HCT116 (cell line): ENCODE measurements around the gene RRP12. TPM values are rescaled to one million over a fixed set of nuclear protein-coding genes. Genes with fewer than 3 reads are reported as not detected.

Experiments used
- ATAC-seq: fragments of 200-7000 bp; cut with Tn5 transposase; 2 replicates; pipeline ENCODE4 v1.9.1; 2020; ENCODE audit warnings: mild to moderate bottlenecking, moderate library complexity
- BruUV-seq: library from RNA; stranded (reverse); fragments of 400-500 nt; replicated peaks from 2 replicates; lab custom pipeline; 2021; lab: Mats Ljungman, UMichigan
- CTCF ChIA-PET: fragments of 300-600 bp; sonication (Branson Sonifier 250); formaldehyde crosslinking; loops from one replicate; lab custom pipeline; 2021; ENCODE audit warnings: antibody characterized with exemption; lab: Charles Lee
- POLR2A ChIA-PET: fragments of 300-600, 350-600 bp; sonication (Branson Sonifier 250); formaldehyde crosslinking; loops from one replicate; lab custom pipeline; 2021; ENCODE audit warnings: antibody characterized with exemption; lab: Charles Lee
- RAD21 ChIA-PET, 2 experiments: fragments of 300-600 bp; sonication (Branson Sonifier 250); formaldehyde crosslinking; loops; one replicate each; lab custom pipeline; 2023; ENCODE audit warnings: low total read pairs in 2 of 2; ENCODE audit not compliant: uncharacterized antibody in 2 of 2, unreplicated experiment in 2 of 2, low non-redundant PET in 1 of 2; lab: Charles Lee
- DNase-seq: peaks from one replicate; pipeline ENCODE4 v3.0.0-alpha.2; 2010; ENCODE audit warnings: low read depth, low spot score
- H2AFZ ChIP-seq: fragments of 200-600 bp; shearing (Covaris generic), sonication (generic); 2 replicates; pipeline ENCODE4 v1.6.1; 2017; ENCODE audit warnings: low read depth, mixed run types, mixed read lengths, antibody characterized with exemption, low read length; ENCODE audit not compliant: poor library complexity, severe bottlenecking
- H3K27ac ChIP-seq: 2 replicates; pipeline ENCODE4 v1.5.1; 2012; ENCODE audit warnings: low read depth, low read length
- H3K27me3 ChIP-seq: fragments of 200-600 bp; sonication (generic); 2 replicates; pipeline ENCODE4 v1.6.1; 2016; ENCODE audit warnings: mixed run types, low read length, mixed read lengths; ENCODE audit not compliant: insufficient read depth
- H3K36me3 ChIP-seq, 2 experiments: fragments of 200-500 bp in 1 of 2; fragments of 200-600 bp in 1 of 2; sonication (Bioruptor generic) in 1 of 2; sonication (generic) in 1 of 2; 2 replicates each; pipeline versions ENCODE4 v1.5.1 to v1.6.1; 2014 to 2016; ENCODE audit warnings: low read length in 2 of 2, inconsistent platforms in 1 of 2, mixed read lengths in 1 of 2, mixed run types in 1 of 2; ENCODE audit not compliant: insufficient read depth in 2 of 2, control insufficient read depth in 1 of 2
- H3K4me1 ChIP-seq, 2 experiments: fragments of 200-600 bp in 1 of 2; sonication (generic) in 1 of 2; 2 replicates each; pipeline versions ENCODE4 v1.5.1 to v1.6.1; 2012 to 2017; ENCODE audit warnings: low read length in 2 of 2, inconsistent platforms in 1 of 2, mild to moderate bottlenecking in 1 of 2, mixed read lengths in 1 of 2, mixed run types in 1 of 2, moderate library complexity in 1 of 2; ENCODE audit not compliant: insufficient read depth in 2 of 2, control insufficient read depth in 1 of 2
- H3K4me2 ChIP-seq: fragments of 200-600 bp; sonication (generic); 2 replicates; pipeline ENCODE4 v1.6.1; 2017; ENCODE audit warnings: mixed run types, low read length, mixed read lengths
- H3K4me3 ChIP-seq, 2 experiments: fragments of 200-600 bp in 1 of 2; sonication (generic) in 1 of 2; replicated peaks in 1 of 2; 2 replicates each; pipeline ENCODE4 v1.5.1; 2011 to 2016; ENCODE audit warnings: low read length in 2 of 2, control low read depth in 1 of 2, low read depth in 1 of 2, mild to moderate bottlenecking in 1 of 2, mixed read lengths in 1 of 2, mixed run types in 1 of 2
- H3K79me2 ChIP-seq: fragments of 200-600 bp; sonication (generic); 2 replicates; pipeline ENCODE4 v1.6.1; 2017; ENCODE audit warnings: mild to moderate bottlenecking, mixed run types, low read length, moderate library complexity, mixed read lengths; ENCODE audit not compliant: insufficient read depth
- H3K9ac ChIP-seq: fragments of 200-600 bp; sonication (generic); 2 replicates; pipeline ENCODE4 v1.6.1; 2016; ENCODE audit warnings: low read length, mixed read lengths
- H3K9me2 ChIP-seq: fragments of 200-600 bp; sonication (generic), shearing (Covaris generic); 2 replicates; pipeline ENCODE4 v1.6.1; 2017; ENCODE audit warnings: mixed run types, mild to moderate bottlenecking, moderate library complexity; ENCODE audit not compliant: insufficient read depth
- H3K9me3 ChIP-seq, 2 experiments: fragments of 200-500 bp in 1 of 2; fragments of 200-600 bp in 1 of 2; sonication (Bioruptor generic) in 1 of 2; sonication (generic) in 1 of 2; 2 replicates each; pipeline ENCODE4 v1.6.1; 2014 to 2017; ENCODE audit warnings: low read length in 2 of 2, mixed read lengths in 2 of 2, inconsistent platforms in 1 of 2, low read depth in 1 of 2, mild to moderate bottlenecking in 1 of 2, mixed run types in 1 of 2, moderate library complexity in 1 of 2; ENCODE audit not compliant: control insufficient read depth in 1 of 2, insufficient read depth in 1 of 2
- H4K20me1 ChIP-seq: fragments of 200-600 bp; sonication (generic), shearing (Covaris generic); 2 replicates; pipeline ENCODE4 v1.6.1; 2017; ENCODE audit warnings: mixed run types, mild to moderate bottlenecking, moderate library complexity; ENCODE audit not compliant: insufficient read depth
- CEBPB ChIP-seq: IDR thresholded peaks from 2 replicates; pipeline ENCODE4 v1.6.1; 2012; ENCODE audit warnings: low read depth
- EGR1 ChIP-seq: IDR thresholded peaks from 2 replicates; pipeline ENCODE4 v1.6.1; 2012; ENCODE audit warnings: low read depth
- ELF1 ChIP-seq: IDR thresholded peaks from 2 replicates; pipeline ENCODE4 v1.6.1; 2012; ENCODE audit warnings: low read depth, borderline replicate concordance
- EZH2phosphoT487 ChIP-seq: fragments of 200-600 bp; IDR thresholded peaks from 2 replicates; pipeline ENCODE4 v1.6.1; 2018; ENCODE audit warnings: antibody characterized with exemption, borderline replicate concordance
- JUND ChIP-seq: IDR thresholded peaks from 2 replicates; pipeline ENCODE4 v1.6.1; 2012
- POLR2A ChIP-seq: IDR thresholded peaks from 2 replicates; pipeline ENCODE4 v1.7.0; 2011; ENCODE audit warnings: borderline replicate concordance; ENCODE audit not compliant: insufficient read depth, insufficient read length; ENCODE audit errors: extremely low read depth
- POLR2AphosphoS5 ChIP-seq: IDR thresholded peaks from 2 replicates; pipeline ENCODE4 v1.6.1; 2011; ENCODE audit warnings: mild to moderate bottlenecking, low read depth, low read length, moderate library complexity
- SIN3A ChIP-seq: IDR thresholded peaks from 2 replicates; pipeline ENCODE4 v1.6.1; 2012; ENCODE audit warnings: low read depth
- SP1 ChIP-seq: IDR thresholded peaks from 2 replicates; pipeline ENCODE4 v1.6.1; 2012; ENCODE audit warnings: low read depth
- TCF7L2 ChIP-seq: IDR thresholded peaks from 2 replicates; pipeline ENCODE4 v1.7.0; 2011; ENCODE audit warnings: borderline replicate concordance, inconsistent platforms; ENCODE audit not compliant: insufficient read depth, insufficient read length; ENCODE audit errors: extremely low read depth
- YY1 ChIP-seq: IDR thresholded peaks from 2 replicates; pipeline ENCODE4 v1.6.1; 2011; ENCODE audit warnings: low read length, low read depth, moderate library complexity, mild to moderate bottlenecking; ENCODE audit not compliant: insufficient replicate concordance; ENCODE audit errors: extremely low read depth
- ZFX ChIP-seq: fragments of 450-650 bp; IDR thresholded peaks from 2 replicates; pipeline ENCODE4 v1.6.1; 2017
- intact Hi-C: fragments of 100-400 bp; cut with micrococcal nuclease; formaldehyde crosslinking; loops from 2 replicates; pipeline ENCODE4 v1.10.0; 2022
- total RNA-seq: library from RNA; stranded (reverse); gene quantifications from one replicate; pipeline ENCODE4 v1.2.1, GENCODE V29; 2021; ENCODE audit not compliant: unreplicated experiment
- TF ChIP-seq, protein P1 (sequence below): IDR thresholded peaks from 2 replicates; pipeline ENCODE4 v1.6.1; 2012
- TF ChIP-seq, protein P2 (sequence below): IDR thresholded peaks from 2 replicates; pipeline ENCODE4 v1.6.1; 2012
- TF ChIP-seq, protein P3 (sequence below): IDR thresholded peaks from 2 replicates; pipeline ENCODE4 v1.6.1; 2011; ENCODE audit warnings: mild to moderate bottlenecking, low read length, moderate library complexity; ENCODE audit not compliant: insufficient replicate concordance; ENCODE audit errors: extremely low read depth
- TF ChIP-seq, protein P4 (sequence below), 3 experiments: fragments of 200-600 bp in 1 of 3; sonication (generic) in 1 of 3; IDR thresholded peaks in 2 of 3; conservative IDR thresholded peaks in 1 of 3; 2 replicates each; pipeline ENCODE4 v1.5.1; 2012 to 2017; ENCODE audit warnings: low read depth in 2 of 3, low read length in 2 of 3, antibody characterized with exemption in 1 of 3, borderline replicate concordance in 1 of 3, control low read depth in 1 of 3, mild to moderate bottlenecking in 1 of 3, mixed read lengths in 1 of 3, mixed run types in 1 of 3, moderate library complexity in 1 of 3; ENCODE audit not compliant: insufficient read depth in 1 of 3

The RRP12 gene
- total RNA-seq, 1 experiment from 2014 or later: 67.0 TPM

DNA sequence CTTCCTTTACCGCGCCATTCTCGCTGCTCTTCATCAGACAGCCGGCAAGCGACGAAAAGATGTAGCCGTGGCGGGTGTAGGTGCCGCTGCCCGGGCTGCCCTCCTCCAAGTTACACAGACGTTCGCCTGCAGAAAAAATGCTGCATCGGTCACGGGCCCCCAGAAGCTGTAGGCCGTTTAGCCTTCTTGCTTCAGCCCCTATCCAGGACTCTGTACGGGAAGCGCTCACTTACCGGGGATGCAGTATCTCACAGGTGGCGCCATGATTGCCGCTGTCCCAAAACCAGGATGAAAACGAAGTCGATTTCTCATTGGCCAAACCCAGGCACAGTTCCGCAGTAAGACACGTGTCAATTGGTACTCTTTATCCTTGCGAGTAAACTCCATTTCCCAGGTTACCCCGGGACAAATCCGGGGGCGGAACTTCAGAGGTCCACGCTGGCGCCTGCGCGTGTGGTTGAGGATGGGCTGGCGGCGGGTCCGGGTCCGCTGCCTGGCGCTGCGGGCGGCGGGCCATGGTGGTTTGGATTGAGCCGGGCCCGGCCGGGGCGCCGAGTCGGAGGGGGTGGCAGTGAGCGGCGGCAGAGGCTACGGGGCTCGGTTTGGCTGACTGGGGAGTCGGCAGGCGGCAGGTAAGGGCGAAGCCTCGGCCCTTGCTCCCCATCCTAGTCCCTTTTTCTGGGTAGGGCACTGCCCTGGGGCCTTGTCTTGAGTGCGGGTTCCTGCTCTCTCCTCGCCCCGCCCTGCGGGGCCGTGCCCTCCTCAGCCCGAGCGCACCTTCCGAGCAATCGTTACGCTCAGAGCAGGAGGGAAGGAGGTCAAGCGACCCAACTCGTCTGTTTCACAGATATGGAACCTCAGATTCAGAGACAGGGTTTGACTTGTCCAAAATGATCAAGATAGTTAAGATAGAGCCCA, 44.8 kb upstream of the RRP12 start, which contains the start of the genes EXOSC1 and ZDHHC16:
Gene EXOSC1 (minus strand): TSS at position 285 of the 918 bp plus-strand sequence. CDS start 21 bp downstream, at position 264.
Gene ZDHHC16 (plus strand): TSS at position 454 of the 918 bp plus-strand sequence. CDS start 5,501 bp downstream, outside the sequence.
- Histone ChIP-seq H3K4me2 (peak within 1 kb of the TSS; percentile 87), H3K9me2 (no peaks in the 10 kb centered on the region)
- BruUV-seq: TSS peak; percentile 75
- intact Hi-C loops: loop anchor here (1.0 to 5.0 kb wide), 2 partner anchors 39 to 51 kb away; partner anchors contain the start of genes MMS19 and UBTD1
- TF ChIP-seq POLR2A (peak; percentile 87), EGR1 (peak; percentile 99), TCF7L2 (peak; percentile 78), SIN3A (peak; percentile 96), JUND (no peak), SP1 (peak; percentile 99), YY1 (peak; percentile 94), CEBPB (no peak), ELF1 (peak; percentile 70; the same call in 1 of the 2 replicates), POLR2AphosphoS5 (peak; percentile 91), EZH2phosphoT487 (no peak), ZFX (peak; percentile 94)
- TF ChIP-seq, protein P1, sequence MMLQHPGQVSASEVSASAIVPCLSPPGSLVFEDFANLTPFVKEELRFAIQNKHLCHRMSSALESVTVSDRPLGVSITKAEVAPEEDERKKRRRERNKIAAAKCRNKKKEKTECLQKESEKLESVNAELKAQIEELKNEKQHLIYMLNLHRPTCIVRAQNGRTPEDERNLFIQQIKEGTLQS: no peak
- TF ChIP-seq, protein P2, sequence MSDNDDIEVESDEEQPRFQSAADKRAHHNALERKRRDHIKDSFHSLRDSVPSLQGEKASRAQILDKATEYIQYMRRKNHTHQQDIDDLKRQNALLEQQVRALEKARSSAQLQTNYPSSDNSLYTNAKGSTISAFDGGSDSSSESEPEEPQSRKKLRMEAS: peak; percentile 79
- TF ChIP-seq, protein P3, sequence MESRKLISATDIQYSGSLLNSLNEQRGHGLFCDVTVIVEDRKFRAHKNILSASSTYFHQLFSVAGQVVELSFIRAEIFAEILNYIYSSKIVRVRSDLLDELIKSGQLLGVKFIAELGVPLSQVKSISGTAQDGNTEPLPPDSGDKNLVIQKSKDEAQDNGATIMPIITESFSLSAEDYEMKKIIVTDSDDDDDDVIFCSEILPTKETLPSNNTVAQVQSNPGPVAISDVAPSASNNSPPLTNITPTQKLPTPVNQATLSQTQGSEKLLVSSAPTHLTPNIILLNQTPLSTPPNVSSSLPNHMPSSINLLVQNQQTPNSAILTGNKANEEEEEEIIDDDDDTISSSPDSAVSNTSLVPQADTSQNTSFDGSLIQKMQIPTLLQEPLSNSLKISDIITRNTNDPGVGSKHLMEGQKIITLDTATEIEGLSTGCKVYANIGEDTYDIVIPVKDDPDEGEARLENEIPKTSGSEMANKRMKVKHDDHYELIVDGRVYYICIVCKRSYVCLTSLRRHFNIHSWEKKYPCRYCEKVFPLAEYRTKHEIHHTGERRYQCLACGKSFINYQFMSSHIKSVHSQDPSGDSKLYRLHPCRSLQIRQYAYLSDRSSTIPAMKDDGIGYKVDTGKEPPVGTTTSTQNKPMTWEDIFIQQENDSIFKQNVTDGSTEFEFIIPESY: no peak
- TF ChIP-seq, protein P4, sequence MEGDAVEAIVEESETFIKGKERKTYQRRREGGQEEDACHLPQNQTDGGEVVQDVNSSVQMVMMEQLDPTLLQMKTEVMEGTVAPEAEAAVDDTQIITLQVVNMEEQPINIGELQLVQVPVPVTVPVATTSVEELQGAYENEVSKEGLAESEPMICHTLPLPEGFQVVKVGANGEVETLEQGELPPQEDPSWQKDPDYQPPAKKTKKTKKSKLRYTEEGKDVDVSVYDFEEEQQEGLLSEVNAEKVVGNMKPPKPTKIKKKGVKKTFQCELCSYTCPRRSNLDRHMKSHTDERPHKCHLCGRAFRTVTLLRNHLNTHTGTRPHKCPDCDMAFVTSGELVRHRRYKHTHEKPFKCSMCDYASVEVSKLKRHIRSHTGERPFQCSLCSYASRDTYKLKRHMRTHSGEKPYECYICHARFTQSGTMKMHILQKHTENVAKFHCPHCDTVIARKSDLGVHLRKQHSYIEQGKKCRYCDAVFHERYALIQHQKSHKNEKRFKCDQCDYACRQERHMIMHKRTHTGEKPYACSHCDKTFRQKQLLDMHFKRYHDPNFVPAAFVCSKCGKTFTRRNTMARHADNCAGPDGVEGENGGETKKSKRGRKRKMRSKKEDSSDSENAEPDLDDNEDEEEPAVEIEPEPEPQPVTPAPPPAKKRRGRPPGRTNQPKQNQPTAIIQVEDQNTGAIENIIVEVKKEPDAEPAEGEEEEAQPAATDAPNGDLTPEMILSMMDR (IDR thresholded peaks at IDR 0.05 in 2 of 3, conservative IDR thresholded peaks at IDR 0.05 in 1 of 3; ENCODE audit: borderline replicate concordance in 1 of 3, insufficient read depth in 1 of 3, low read depth in 2 of 3, low read length in 2 of 3): 0 out of 6 replicates have a peak, but pooled peaks of 1 of the 3 experiments have one; percentile 12
- TF ChIP-seq, all 23 proteins: peak for 11
- Histone ChIP-seq H3K36me3 (peaks cover 0 to 5% of the 10 kb centered on the region in 2 experiments; a peak in 1 of 4 replicates), H3K9ac (peak within 1 kb of the TSS; percentile 79), H3K9me3 (no peaks in the 10 kb centered on the region), H4K20me1 (no peaks in the 10 kb centered on the region), H3K4me1 (peaks cover 10 to 21% of the 10 kb centered on the region in 2 experiments), H3K27me3 (no peaks in the 10 kb centered on the region), H3K4me3 (peak within 1 kb of the TSS; percentile 88 to 90), H3K27ac (peak within 1 kb of the TSS; percentile 52), H3K79me2 (peaks cover 66% of the 10 kb centered on the region), H2AFZ (peak within 1 kb of the TSS; percentile 42)
- peak; percentile 89 for DNase-seq
- CTCF ChIA-PET: no interaction called here
- RAD21 ChIA-PET: no interaction called here
- POLR2A ChIA-PET: no interaction called here
- peak; percentile 95 for ATAC-seq
